B cell (primary cell): ENCODE results near the gene CDC34. TPM values are rescaled to one million over a fixed set of nuclear protein-coding genes. Genes with fewer than 3 reads are reported as not detected.

Experiments
- ATAC-seq: fragments of 200-7000 bp; cut with Tn5 transposase; one replicate; pipeline ENCODE4 v1.10.0; 2021; ENCODE audit warnings: low read depth, mild to moderate bottlenecking, moderate number of reproducible peaks, moderate library complexity
- CTCF ChIA-PET: fragments of 350-600 bp; sonication (Branson Sonifier 250); formaldehyde crosslinking; loops from one replicate; lab custom pipeline; 2021; ENCODE audit warnings: antibody characterized with exemption, inconsistent platforms; lab: Charles Lee
- POLR2A ChIA-PET: fragments of 350-600 bp; sonication (Branson Sonifier 250); formaldehyde crosslinking; loops from one replicate; lab custom pipeline; 2021; ENCODE audit warnings: antibody characterized with exemption; lab: Charles Lee
- DNase-seq: peaks from one replicate; pipeline ENCODE4 v3.0.0; 2013
- H2AFZ ChIP-seq: 2 replicates; pipeline ENCODE4 v1.6.1; 2012; ENCODE audit warnings: mild to moderate bottlenecking, low read depth, low read length; ENCODE audit not compliant: insufficient read depth, poor library complexity, severe bottlenecking
- H3K27ac ChIP-seq, 2 donors: 1 replicate in 1 of 2; 2 replicates in 1 of 2; pipeline ENCODE4 v1.5.1; 2012 to 2013; ENCODE audit warnings: low read length in 2 of 2, mild to moderate bottlenecking in 2 of 2, moderate library complexity in 1 of 2
- H3K27me3 ChIP-seq, 4 experiments: fragments of 200-600 bp in 1 of 4; sonication (generic) in 1 of 4; replicated peaks in 1 of 4; 1 replicate in 2 of 4; 2 replicates in 2 of 4; pipeline versions ENCODE4 v1.6.1 to v1.7.0; 2013 to 2016; ENCODE audit warnings: low read length in 3 of 4, mild to moderate bottlenecking in 2 of 4, mixed read lengths in 1 of 4, moderate library complexity in 1 of 4; ENCODE audit not compliant: insufficient read depth in 4 of 4, control insufficient read depth in 3 of 4; ENCODE audit errors: control extremely low read depth in 1 of 4
- H3K36me3 ChIP-seq, 2 experiments: replicated peaks in 1 of 2; 1 replicate in 1 of 2; 2 replicates in 1 of 2; pipeline versions ENCODE4 v1.6.1 to v1.7.1; 2013; ENCODE audit warnings: low read length in 1 of 2; ENCODE audit not compliant: insufficient read depth in 2 of 2, control insufficient read depth in 1 of 2; ENCODE audit errors: control extremely low read depth in 1 of 2, extremely low read depth in 1 of 2
- H3K4me1 ChIP-seq, 2 donors: fragments of 200-600 bp in 1 of 2; sonication (generic) in 1 of 2; 1 replicate in 1 of 2; 2 replicates in 1 of 2; pipeline versions ENCODE4 v1.5.1 to v1.6.1; 2013 to 2017; ENCODE audit warnings: low read length in 2 of 2; ENCODE audit not compliant: control insufficient read depth in 2 of 2, insufficient read depth in 2 of 2
- H3K4me2 ChIP-seq: replicated peaks from 2 replicates; pipeline ENCODE3; 2012; ENCODE audit warnings: mild to moderate bottlenecking, low read depth, low read length; ENCODE audit not compliant: poor library complexity, severe bottlenecking
- H3K4me3 ChIP-seq, 5 experiments: fragments of 200-600 bp in 1 of 5; sonication (generic) in 1 of 5; 1 replicate in 3 of 5; 2 replicates in 2 of 5; pipeline versions ENCODE4 v1.5.1 to v1.7.0; 2011 to 2016; ENCODE audit warnings: low read length in 4 of 5, mild to moderate bottlenecking in 4 of 5, low read depth in 2 of 5, control low read depth in 1 of 5, moderate library complexity in 1 of 5; ENCODE audit not compliant: insufficient read depth in 1 of 5; ENCODE audit errors: control extremely low read depth in 1 of 5, extremely low read depth in 1 of 5
- H3K79me2 ChIP-seq: fragments of 200-600 bp; sonication (generic); one replicate; pipeline ENCODE4 v1.6.0; 2016; ENCODE audit warnings: low read length; ENCODE audit not compliant: control insufficient read depth, insufficient read depth
- H3K9ac ChIP-seq: fragments of 200-600 bp; sonication (generic); 2 replicates; pipeline ENCODE4 v1.6.1; 2017; ENCODE audit warnings: mild to moderate bottlenecking, low read length, moderate library complexity
- H3K9me3 ChIP-seq, 3 donors: one replicate each; pipeline versions ENCODE4 v1.6.1 to v1.7.1; 2013; ENCODE audit warnings: low read length in 2 of 3; ENCODE audit not compliant: control insufficient read depth in 2 of 3, insufficient read depth in 1 of 3; ENCODE audit errors: control extremely low read depth in 1 of 3
- H4K20me1 ChIP-seq: 2 replicates; pipeline ENCODE4 v1.6.0; 2012; ENCODE audit warnings: mild to moderate bottlenecking, low read length; ENCODE audit not compliant: insufficient read depth, control insufficient read depth, poor library complexity, severe bottlenecking
- H3K27ac Mint-ChIP-seq: one replicate; pipeline ENCODE4 v1.8.0; 2021; ENCODE audit warnings: mixed read lengths
- H3K27me3 Mint-ChIP-seq: one replicate; pipeline ENCODE4 v1.8.0; 2021; ENCODE audit warnings: mixed read lengths
- H3K4me1 Mint-ChIP-seq: one replicate; pipeline ENCODE4 v1.8.0; 2021; ENCODE audit warnings: mixed read lengths
- H3K4me3 Mint-ChIP-seq: one replicate; pipeline ENCODE4 v1.8.0; 2021; ENCODE audit warnings: mixed read lengths
- H3K9me3 Mint-ChIP-seq: one replicate; pipeline ENCODE4 v1.8.0; 2022; ENCODE audit warnings: mixed read lengths; ENCODE audit not compliant: insufficient read depth
- EZH2 ChIP-seq: IDR thresholded peaks from 2 replicates; pipeline ENCODE4 v1.6.1; 2012; ENCODE audit warnings: borderline replicate concordance, low read depth, mild to moderate bottlenecking, moderate library complexity, low read length; ENCODE audit not compliant: insufficient read depth, poor library complexity, severe bottlenecking
- whole genome bisulfite sequencing: methylation state at CpG from one replicate; pipeline ENCODE4 v1.1.5; 2013; ENCODE audit warnings: missing lambda C conversion rate; ENCODE audit not compliant: insufficient coverage; 5-methylcytosine and 5-hydroxymethylcytosine counted together
- intact Hi-C: fragments of 100-400 bp; cut with micrococcal nuclease; formaldehyde crosslinking; loops from one replicate; pipeline ENCODE4 v1.10.0; 2022
- polyA plus RNA-seq: library from polyadenylated mRNA; depleted of rRNA; stranded (reverse); fragments of >200 nt; gene quantifications from 2 replicates; pipeline ENCODE4 v1.2.3, GENCODE V29; 2012
- total RNA-seq, 2 donors: library from RNA; stranded (reverse); fragments of 120-200 nt in 1 of 2; gene quantifications; 1 replicate in 1 of 2; 2 replicates in 1 of 2; pipeline versions ENCODE4 v1.2.3 to v1.2.4, GENCODE V29; 2013 to 2022
- TF ChIP-seq, protein P1 (sequence below): fragments of 200-600 bp; IDR thresholded peaks from one replicate; pipeline ENCODE4 v1.8.0; 2022; ENCODE audit warnings: antibody characterized with exemption, mild to moderate bottlenecking

The CDC34 gene
- total and polyA plus RNA-seq, 2 donors (not counting 1 experiment from before 2014, with no cell fraction given) = 26.9 to 28.4 TPM

DNA sequence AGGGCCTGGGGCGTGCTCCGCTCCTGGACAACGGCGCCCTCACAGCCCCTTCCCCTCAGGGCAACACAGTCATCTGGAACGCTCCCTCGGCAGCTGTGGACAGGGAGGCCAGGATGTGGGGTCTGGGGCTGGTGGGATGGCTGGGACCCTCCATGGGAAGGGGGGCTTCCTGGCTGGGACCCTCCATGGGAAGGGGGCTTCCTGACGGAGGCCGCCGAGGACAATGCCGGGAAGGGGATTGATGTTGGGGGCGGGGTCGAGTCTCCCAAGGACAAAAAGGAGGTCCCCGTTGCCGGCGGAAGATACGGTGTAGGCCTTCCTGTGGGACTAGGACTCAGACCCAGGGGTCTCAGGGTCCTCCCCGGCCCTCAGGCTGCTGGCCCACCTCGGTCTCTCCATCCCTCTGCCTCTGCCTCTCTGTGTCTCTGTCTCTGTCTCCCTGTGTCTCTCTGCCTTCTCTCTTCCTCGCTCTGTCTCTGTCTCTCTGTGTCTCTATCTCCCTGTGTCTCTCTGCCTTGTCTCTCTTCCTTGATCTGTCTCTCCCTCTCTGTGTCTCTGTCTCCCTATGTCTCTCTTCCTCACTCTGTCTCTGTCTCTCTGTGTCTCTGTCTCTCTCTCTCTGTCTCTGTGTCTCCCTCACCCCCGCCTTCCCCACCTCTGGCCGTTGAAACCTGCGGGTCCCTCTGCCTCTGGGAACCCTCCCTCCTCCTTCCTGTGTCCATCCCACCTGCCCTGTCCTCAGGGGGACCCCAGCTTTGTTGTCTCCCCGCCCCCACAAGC lies 38.0 kb upstream of the CDC34 start:
- Histone ChIP-seq H3K4me3 (no peak overlapping the region), H3K9ac (no peak overlapping the region), H3K9me3 (peaks cover 0 to 27% (median 0%) of the 10 kb centered on the region in 3 donors), H4K20me1 (no peaks in the 10 kb centered on the region), H3K27me3 (peaks cover 0 to 34% (median 12%) of the 10 kb centered on the region in 4 experiments), H3K79me2 (no peaks in the 10 kb centered on the region), H3K36me3 (no peaks in the 10 kb centered on the region), H3K4me2 (no peak overlapping the region), H3K27ac (no peak overlapping the region), H3K4me1 (peaks cover 16 to 25% of the 10 kb centered on the region in 2 donors), H2AFZ (no peak overlapping the region)
- 69% methylated on average over 20 of the region's 23 CpGs for WGBS
- ChIA-PET POLR2A (no interaction called here), CTCF (no interaction called here)
- ATAC-seq (no peak), DNase-seq (no peak)
- Mint-ChIP-seq H3K9me3 (no peaks in the 10 kb centered on the region), H3K4me1 (peaks cover 2% of the 10 kb centered on the region), H3K4me3 (no peak overlapping the region), H3K27me3 (peaks cover 5% of the 10 kb centered on the region), H3K27ac (peak overlapping the region; percentile 58)
- intact Hi-C loops = no loop called here
- TF ChIP-seq, protein P1, sequence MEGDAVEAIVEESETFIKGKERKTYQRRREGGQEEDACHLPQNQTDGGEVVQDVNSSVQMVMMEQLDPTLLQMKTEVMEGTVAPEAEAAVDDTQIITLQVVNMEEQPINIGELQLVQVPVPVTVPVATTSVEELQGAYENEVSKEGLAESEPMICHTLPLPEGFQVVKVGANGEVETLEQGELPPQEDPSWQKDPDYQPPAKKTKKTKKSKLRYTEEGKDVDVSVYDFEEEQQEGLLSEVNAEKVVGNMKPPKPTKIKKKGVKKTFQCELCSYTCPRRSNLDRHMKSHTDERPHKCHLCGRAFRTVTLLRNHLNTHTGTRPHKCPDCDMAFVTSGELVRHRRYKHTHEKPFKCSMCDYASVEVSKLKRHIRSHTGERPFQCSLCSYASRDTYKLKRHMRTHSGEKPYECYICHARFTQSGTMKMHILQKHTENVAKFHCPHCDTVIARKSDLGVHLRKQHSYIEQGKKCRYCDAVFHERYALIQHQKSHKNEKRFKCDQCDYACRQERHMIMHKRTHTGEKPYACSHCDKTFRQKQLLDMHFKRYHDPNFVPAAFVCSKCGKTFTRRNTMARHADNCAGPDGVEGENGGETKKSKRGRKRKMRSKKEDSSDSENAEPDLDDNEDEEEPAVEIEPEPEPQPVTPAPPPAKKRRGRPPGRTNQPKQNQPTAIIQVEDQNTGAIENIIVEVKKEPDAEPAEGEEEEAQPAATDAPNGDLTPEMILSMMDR = no peak
- no peak for TF ChIP-seq EZH2
